GM12878 (cell line): ENCODE data around the gene FBXO27. TPM values are rescaled to one million over a fixed set of nuclear protein-coding genes. Genes with fewer than 3 reads are reported as not detected.

Experiments used
- ATAC-seq: fragments of 200-7000 bp; cut with Tn5 transposase; 3 replicates; pipeline ENCODE4 v1.9.1; 2020; ENCODE audit warnings: mild to moderate bottlenecking, moderate library complexity
- BruUV-seq: library from RNA; stranded (reverse); fragments of 400-500 nt; replicated peaks from 2 replicates; lab custom pipeline; 2021; lab: Mats Ljungman, UMichigan
- CTCF ChIA-PET: fragments of 300-600 bp; sonication (Branson Sonifier 250); formaldehyde crosslinking; extraction: SDS; loops from one replicate; lab custom pipeline; 2021; ENCODE audit warnings: inconsistent platforms; lab: Yijun Ruan, JAX
- POLR2A ChIA-PET: fragments of 350-600 bp; formaldehyde crosslinking; extraction: SDS; loops from one replicate; lab custom pipeline; 2021; ENCODE audit warnings: inconsistent platforms; lab: Charles Lee
- RAD21 ChIA-PET: fragments of 300-600 bp; sonication (Branson Sonifier 250); formaldehyde crosslinking; loops from one replicate; lab custom pipeline; 2023; ENCODE audit warnings: antibody characterized with exemption; ENCODE audit not compliant: unreplicated experiment; lab: Charles Lee
- SMC1A ChIA-PET: fragments of 300-600 bp; sonication (Branson Sonifier 250); formaldehyde crosslinking; loops from one replicate; lab custom pipeline; 2023; ENCODE audit not compliant: unreplicated experiment, uncharacterized antibody; lab: Charles Lee
- DNase-seq: peaks from one replicate; pipeline ENCODE4 v3.0.0-alpha.2; 2011; ENCODE audit warnings: low read depth, low spot score
- FAIRE-seq: peaks from 3 replicates; lab custom pipeline; 2011; peaks lifted over from hg19 to GRCh38; lab: Jason Lieb, UNC
- H2AFZ ChIP-seq: 2 replicates; pipeline ENCODE4 v1.6.0; 2011; ENCODE audit warnings: low read depth, low read length, control low read depth; ENCODE audit not compliant: control insufficient read depth
- H3K27ac ChIP-seq: 2 replicates; pipeline ENCODE4 v1.5.1; 2011; ENCODE audit warnings: control low read depth; ENCODE audit not compliant: control insufficient read depth, insufficient read depth
- H3K27me3 ChIP-seq, 2 experiments: replicated peaks in 1 of 2; 2 replicates each; pipeline versions ENCODE4 v1.6.0 to v1.6.1; 2011; ENCODE audit warnings: low read length in 1 of 2; ENCODE audit not compliant: control insufficient read depth in 2 of 2, insufficient read depth in 2 of 2
- H3K36me3 ChIP-seq, 2 experiments: 2 replicates each; pipeline ENCODE4 v1.5.1; 2011; ENCODE audit warnings: low read length in 1 of 2; ENCODE audit not compliant: control insufficient read depth in 2 of 2, insufficient read depth in 2 of 2
- H3K4me1 ChIP-seq: 2 replicates; pipeline ENCODE4 v1.6.1; 2011; ENCODE audit warnings: mild to moderate bottlenecking, low read length, moderate library complexity, mixed read lengths; ENCODE audit not compliant: control insufficient read depth, insufficient read depth
- H3K4me2 ChIP-seq: 2 replicates; pipeline ENCODE4 v1.6.0; 2011; ENCODE audit warnings: control low read depth; ENCODE audit not compliant: control insufficient read depth, insufficient read depth
- H3K4me3 ChIP-seq: fragments of 200-600 bp; sonication (generic); 2 replicates; pipeline ENCODE4 v1.5.1; 2016
- H3K79me2 ChIP-seq: 2 replicates; pipeline ENCODE4 v1.6.0; 2011; ENCODE audit warnings: low read length; ENCODE audit not compliant: control insufficient read depth, insufficient read depth
- H3K9ac ChIP-seq: 2 replicates; pipeline ENCODE4 v1.8.0; 2011; ENCODE audit warnings: low read length, control low read depth, mixed read lengths; ENCODE audit not compliant: control insufficient read depth, insufficient read depth
- H3K9me3 ChIP-seq: replicated peaks from 3 replicates; pipeline ENCODE4 v1.5.1; 2011; ENCODE audit warnings: mild to moderate bottlenecking, low read length; ENCODE audit not compliant: control insufficient read depth, insufficient read depth
- H4K20me1 ChIP-seq: 2 replicates; pipeline ENCODE4 v1.6.0; 2011; ENCODE audit not compliant: control insufficient read depth, insufficient read depth
- BHLHE40 ChIP-seq, 2 experiments: fragments of 450-650 bp in 1 of 2; IDR thresholded peaks; 2 replicates each; pipeline ENCODE4 v1.6.1; 2011 to 2017; ENCODE audit warnings: low read depth in 2 of 2, borderline replicate concordance in 1 of 2, improper control_type of control experiment in 1 of 2, low read length in 1 of 2, mild to moderate bottlenecking in 1 of 2
- RBBP5 ChIP-seq: fragments of 200-600 bp; sonication (generic); conservative IDR thresholded peaks from 2 replicates; pipeline ENCODE4 v1.6.1; 2016
- SPI1 ChIP-seq: IDR thresholded peaks from 2 replicates; pipeline ENCODE4 v1.6.1; 2011; ENCODE audit warnings: low read depth, mild to moderate bottlenecking, low read length, moderate library complexity, borderline replicate concordance; ENCODE audit not compliant: insufficient read depth
- ZNF384 ChIP-seq: IDR thresholded peaks from 2 replicates; pipeline ENCODE4 v1.6.1; 2012; ENCODE audit warnings: low read depth, mild to moderate bottlenecking, low read length, improper control_type of control experiment, borderline replicate concordance
- WGBS: methylation state at CpG from one replicate; pipeline ENCODE4 v1.1.6; 2016; ENCODE audit warnings: low lambda C conversion rate; ENCODE audit not compliant: insufficient replicate concordance, insufficient coverage; ENCODE audit errors: missing lambda C conversion rate; 5-methylcytosine and 5-hydroxymethylcytosine counted together
- in situ Hi-C: fragments of 300-500 bp; cut with MboI; formaldehyde crosslinking; loops from 9 replicates; pipeline ENCODE4 v1.14.3; 2018; ENCODE audit warnings: mixed read lengths
- intact Hi-C: fragments of 100-400 bp; cut with micrococcal nuclease; formaldehyde crosslinking; loops from one replicate; pipeline ENCODE4 v1.14.2; 2022; ENCODE audit not compliant: unreplicated experiment
- polyA plus RNA-seq, 11 experiments: library from polyadenylated mRNA; depleted of rRNA in 4 of 11; unstranded in 6 of 11; stranded (reverse) in 5 of 11; fragments of >200 nt; fragmentation: Nextera tagmentation in 4 of 11; fragmentation: Illumina TruSeq in 1 of 11; extraction: Ambion mirVana in 4 of 11; extraction: Trizol in 1 of 11; gene quantifications; 1 replicate in 1 of 11; 2 replicates in 10 of 11; pipeline versions ENCODE4 v1.2.1 to v1.2.3, GENCODE V29; 2011 to 2016; ENCODE audit warnings: inconsistent platforms in 2 of 11, missing spikeins in 2 of 11, low read depth in 1 of 11
- total RNA-seq, 4 experiments: library from RNA; depleted of rRNA in 3 of 4; stranded (reverse); fragments of >200 nt in 3 of 4; fragmentation: Illumina TruSeq in 1 of 4; extraction: Trizol in 1 of 4; gene quantifications; 2 replicates each; pipeline versions ENCODE4 v1.2.1 to v1.2.3, GENCODE V29; 2013 to 2021
- TF ChIP-seq, protein P1 (sequence below): IDR thresholded peaks from 2 replicates; pipeline ENCODE4 v1.6.1; 2011; ENCODE audit warnings: borderline replicate concordance, low read depth, mild to moderate bottlenecking, moderate library complexity, low read length; ENCODE audit not compliant: insufficient read depth, poor library complexity, severe bottlenecking
- TF ChIP-seq, protein P2 (sequence below): fragments of 450-650 bp; IDR thresholded peaks from 2 replicates; pipeline ENCODE4 v1.6.1; 2016; ENCODE audit warnings: mild to moderate bottlenecking
- TF ChIP-seq, protein P3 (sequence below): fragments of 450-650 bp; conservative IDR thresholded peaks from 2 replicates; pipeline ENCODE4 v1.6.1; 2017; ENCODE audit warnings: mild to moderate bottlenecking, moderate library complexity
- TF ChIP-seq, protein P4 (sequence below): fragments of 450-650 bp; formaldehyde crosslinking; IDR thresholded peaks from 2 replicates; pipeline ENCODE4 v1.4.0; 2020; ENCODE audit warnings: mild to moderate bottlenecking, moderate library complexity

FBXO27 gene
- total and polyA plus RNA-seq, 10 of the 15 experiments (the other 5 are each of a cell fraction or from before 2014, with no cell fraction given), result 3.1 to 15.4 (median 7.1) TPM

DNA sequence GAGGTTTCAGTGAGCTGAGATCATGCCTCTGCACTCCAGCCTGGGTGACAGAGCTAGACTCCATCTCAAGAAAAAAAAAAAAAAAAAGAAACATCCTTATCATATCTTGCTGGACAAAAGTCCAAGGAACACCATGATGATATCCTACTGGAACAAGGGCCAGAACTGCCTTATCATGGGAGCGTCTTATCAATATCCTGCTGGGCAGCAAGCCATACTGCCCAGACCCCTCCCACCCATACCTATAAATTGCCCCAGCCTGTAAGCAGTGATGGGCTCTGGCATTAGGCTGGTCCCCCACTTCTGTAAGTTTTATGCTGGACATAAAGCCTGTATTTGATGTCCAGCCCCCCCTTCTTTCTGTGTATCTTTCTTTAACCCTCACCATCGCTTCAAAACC, 14.7 kb upstream of the FBXO27 start:
- FAIRE-seq (no peak), ATAC-seq (no peak), DNase-seq (no peak)
- no peaks in the 10 kb centered on the region; the same call in 2 of the 3 replicates for H3K9me3 ChIP-seq
- no peak overlapping the region for H2AFZ ChIP-seq
- in situ Hi-C loops (no loop called here), intact Hi-C loops (no loop called here)
- no peak overlapping the region for H3K9ac ChIP-seq
- H3K36me3 ChIP-seq, result no peaks in the 10 kb centered on the region
- no peaks in the 10 kb centered on the region for H3K4me1 ChIP-seq
- no peak overlapping the region for H3K4me3 ChIP-seq
- no peaks in the 10 kb centered on the region for H4K20me1 ChIP-seq
- no peaks in the 10 kb centered on the region; a peak in 1 of 4 replicates for H3K27me3 ChIP-seq
- H3K27ac ChIP-seq, result no peak overlapping the region
- POLR2A ChIA-PET, result interaction anchor here (0.6 kb wide), 1 partner anchor 88 kb away, joined by 3 read pairs; no protein-coding TSS in a partner anchor
- WGBS, result 0% methylated on average over 2 of the region's 2 CpGs
- RAD21 ChIA-PET, result no interaction called here
- SMC1A ChIA-PET, result interaction anchor here (1.7 kb wide), 1 partner anchor 9 kb away, joined by 4 read pairs; no protein-coding TSS in a partner anchor
- no TSS peak for BruUV-seq
- CTCF ChIA-PET, result interaction anchor here (1.6 kb wide), 2 partner anchors 9 to 22 kb away, joined by 3 read pairs; no protein-coding TSS in a partner anchor
- TF ChIP-seq ZNF384 (no peak), BHLHE40 (IDR thresholded peaks at IDR 0.05; ENCODE audit: borderline replicate concordance in 1 of 2, low read depth in 2 of 2, low read length in 1 of 2) (no peak), RBBP5 (no peak), SPI1 (no peak)
- TF ChIP-seq, protein P1, sequence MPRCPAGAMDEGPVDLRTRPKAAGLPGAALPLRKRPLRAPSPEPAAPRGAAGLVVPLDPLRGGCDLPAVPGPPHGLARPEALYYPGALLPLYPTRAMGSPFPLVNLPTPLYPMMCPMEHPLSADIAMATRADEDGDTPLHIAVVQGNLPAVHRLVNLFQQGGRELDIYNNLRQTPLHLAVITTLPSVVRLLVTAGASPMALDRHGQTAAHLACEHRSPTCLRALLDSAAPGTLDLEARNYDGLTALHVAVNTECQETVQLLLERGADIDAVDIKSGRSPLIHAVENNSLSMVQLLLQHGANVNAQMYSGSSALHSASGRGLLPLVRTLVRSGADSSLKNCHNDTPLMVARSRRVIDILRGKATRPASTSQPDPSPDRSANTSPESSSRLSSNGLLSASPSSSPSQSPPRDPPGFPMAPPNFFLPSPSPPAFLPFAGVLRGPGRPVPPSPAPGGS, result no peak
- TF ChIP-seq, protein P2, sequence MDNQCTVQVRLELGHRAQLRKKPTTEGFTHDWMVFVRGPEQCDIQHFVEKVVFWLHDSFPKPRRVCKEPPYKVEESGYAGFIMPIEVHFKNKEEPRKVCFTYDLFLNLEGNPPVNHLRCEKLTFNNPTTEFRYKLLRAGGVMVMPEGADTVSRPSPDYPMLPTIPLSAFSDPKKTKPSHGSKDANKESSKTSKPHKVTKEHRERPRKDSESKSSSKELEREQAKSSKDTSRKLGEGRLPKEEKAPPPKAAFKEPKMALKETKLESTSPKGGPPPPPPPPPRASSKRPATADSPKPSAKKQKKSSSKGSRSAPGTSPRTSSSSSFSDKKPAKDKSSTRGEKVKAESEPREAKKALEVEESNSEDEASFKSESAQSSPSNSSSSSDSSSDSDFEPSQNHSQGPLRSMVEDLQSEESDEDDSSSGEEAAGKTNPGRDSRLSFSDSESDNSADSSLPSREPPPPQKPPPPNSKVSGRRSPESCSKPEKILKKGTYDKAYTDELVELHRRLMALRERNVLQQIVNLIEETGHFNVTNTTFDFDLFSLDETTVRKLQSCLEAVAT, result no peak
- TF ChIP-seq, protein P3, sequence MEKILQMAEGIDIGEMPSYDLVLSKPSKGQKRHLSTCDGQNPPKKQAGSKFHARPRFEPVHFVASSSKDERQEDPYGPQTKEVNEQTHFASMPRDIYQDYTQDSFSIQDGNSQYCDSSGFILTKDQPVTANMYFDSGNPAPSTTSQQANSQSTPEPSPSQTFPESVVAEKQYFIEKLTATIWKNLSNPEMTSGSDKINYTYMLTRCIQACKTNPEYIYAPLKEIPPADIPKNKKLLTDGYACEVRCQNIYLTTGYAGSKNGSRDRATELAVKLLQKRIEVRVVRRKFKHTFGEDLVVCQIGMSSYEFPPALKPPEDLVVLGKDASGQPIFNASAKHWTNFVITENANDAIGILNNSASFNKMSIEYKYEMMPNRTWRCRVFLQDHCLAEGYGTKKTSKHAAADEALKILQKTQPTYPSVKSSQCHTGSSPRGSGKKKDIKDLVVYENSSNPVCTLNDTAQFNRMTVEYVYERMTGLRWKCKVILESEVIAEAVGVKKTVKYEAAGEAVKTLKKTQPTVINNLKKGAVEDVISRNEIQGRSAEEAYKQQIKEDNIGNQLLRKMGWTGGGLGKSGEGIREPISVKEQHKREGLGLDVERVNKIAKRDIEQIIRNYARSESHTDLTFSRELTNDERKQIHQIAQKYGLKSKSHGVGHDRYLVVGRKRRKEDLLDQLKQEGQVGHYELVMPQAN, result no peak
- TF ChIP-seq, protein P4, sequence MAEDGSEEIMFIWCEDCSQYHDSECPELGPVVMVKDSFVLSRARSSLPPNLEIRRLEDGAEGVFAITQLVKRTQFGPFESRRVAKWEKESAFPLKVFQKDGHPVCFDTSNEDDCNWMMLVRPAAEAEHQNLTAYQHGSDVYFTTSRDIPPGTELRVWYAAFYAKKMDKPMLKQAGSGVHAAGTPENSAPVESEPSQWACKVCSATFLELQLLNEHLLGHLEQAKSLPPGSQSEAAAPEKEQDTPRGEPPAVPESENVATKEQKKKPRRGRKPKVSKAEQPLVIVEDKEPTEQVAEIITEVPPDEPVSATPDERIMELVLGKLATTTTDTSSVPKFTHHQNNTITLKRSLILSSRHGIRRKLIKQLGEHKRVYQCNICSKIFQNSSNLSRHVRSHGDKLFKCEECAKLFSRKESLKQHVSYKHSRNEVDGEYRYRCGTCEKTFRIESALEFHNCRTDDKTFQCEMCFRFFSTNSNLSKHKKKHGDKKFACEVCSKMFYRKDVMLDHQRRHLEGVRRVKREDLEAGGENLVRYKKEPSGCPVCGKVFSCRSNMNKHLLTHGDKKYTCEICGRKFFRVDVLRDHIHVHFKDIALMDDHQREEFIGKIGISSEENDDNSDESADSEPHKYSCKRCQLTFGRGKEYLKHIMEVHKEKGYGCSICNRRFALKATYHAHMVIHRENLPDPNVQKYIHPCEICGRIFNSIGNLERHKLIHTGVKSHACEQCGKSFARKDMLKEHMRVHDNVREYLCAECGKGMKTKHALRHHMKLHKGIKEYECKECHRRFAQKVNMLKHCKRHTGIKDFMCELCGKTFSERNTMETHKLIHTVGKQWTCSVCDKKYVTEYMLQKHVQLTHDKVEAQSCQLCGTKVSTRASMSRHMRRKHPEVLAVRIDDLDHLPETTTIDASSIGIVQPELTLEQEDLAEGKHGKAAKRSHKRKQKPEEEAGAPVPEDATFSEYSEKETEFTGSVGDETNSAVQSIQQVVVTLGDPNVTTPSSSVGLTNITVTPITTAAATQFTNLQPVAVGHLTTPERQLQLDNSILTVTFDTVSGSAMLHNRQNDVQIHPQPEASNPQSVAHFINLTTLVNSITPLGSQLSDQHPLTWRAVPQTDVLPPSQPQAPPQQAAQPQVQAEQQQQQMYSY, result no peak
- H3K4me2 ChIP-seq, result no peak overlapping the region
- no peaks in the 10 kb centered on the region for H3K79me2 ChIP-seq
